K562 (cell line): ENCODE results near the gene LRP4. TPM values are rescaled to one million over a fixed set of nuclear protein-coding genes. Genes with fewer than 3 reads are reported as not detected.

Source experiments
- ARID3A ChIP-seq: IDR thresholded peaks from 2 replicates; pipeline ENCODE4 v1.6.1; 2012; ENCODE audit warnings: low read depth, low read length, improper control_type of control experiment, borderline replicate concordance
- CC2D1A ChIP-seq: fragments of 450-650 bp; IDR thresholded peaks from 2 replicates; pipeline ENCODE4 v1.6.1; 2017; ENCODE audit warnings: mild to moderate bottlenecking
- FOS ChIP-seq: IDR thresholded peaks from 3 replicates; pipeline ENCODE4 v1.6.1; 2011; ENCODE audit not compliant: insufficient read length; ENCODE audit errors: extremely low read depth
- GATA2 ChIP-seq: sonication (generic); formaldehyde crosslinking; IDR thresholded peaks from 2 replicates; pipeline ENCODE4 v1.4.0; 2020; ENCODE audit warnings: mild to moderate bottlenecking, missing genetic modification reagents
- JUNB ChIP-seq: fragments of 450-650 bp; formaldehyde crosslinking; conservative IDR thresholded peaks from 2 replicates; pipeline ENCODE4 v1.4.0; 2020; ENCODE audit warnings: mild to moderate bottlenecking
- MYNN ChIP-seq, 2 experiments: sonication (generic); formaldehyde crosslinking in 1 of 2; IDR thresholded peaks; 2 replicates each; pipeline versions ENCODE4 v1.5.0 to v1.6.1; 2016 to 2020; ENCODE audit warnings: antibody characterized with exemption in 1 of 2, missing genetic modification reagents in 1 of 2
- NFE2 ChIP-seq: IDR thresholded peaks from 2 replicates; pipeline ENCODE4 v1.6.1; 2014; ENCODE audit warnings: antibody characterized with exemption, low read depth
- PRDM10 ChIP-seq: fragments of 450-650 bp; IDR thresholded peaks from 2 replicates; pipeline ENCODE4 v1.6.1; 2018; ENCODE audit not compliant: partially characterized antibody
- TAF7 ChIP-seq: fragments of 450-650 bp; IDR thresholded peaks from 2 replicates; pipeline ENCODE4 v1.6.1; 2016; ENCODE audit warnings: missing genetic modification characterization, missing compliant biosample characterization
- ZNF224 ChIP-seq: sonication (generic); formaldehyde crosslinking; IDR thresholded peaks from 2 replicates; pipeline ENCODE4 v1.8.0; 2022; ENCODE audit warnings: mild to moderate bottlenecking, missing genetic modification reagents
- ZNF239 ChIP-seq: fragments of 250-450 bp; sonication (Bioruptor Pico); IDR thresholded peaks from 2 replicates; pipeline ENCODE4 v1.4.0; 2020; ENCODE audit warnings: mild to moderate bottlenecking
- polyA plus RNA-seq, 8 experiments: library from polyadenylated mRNA; depleted of rRNA in 4 of 8; stranded (reverse) in 5 of 8; unstranded in 3 of 8; fragments of >200 nt; fragmentation: Nextera tagmentation in 2 of 8; fragmentation: Illumina TruSeq in 1 of 8; extraction: Ambion mirVana in 2 of 8; extraction: Trizol in 1 of 8; gene quantifications; 2 replicates each; pipeline versions ENCODE4 v1.2.1 to v1.2.3, GENCODE V29; 2011 to 2014; ENCODE audit warnings: inconsistent platforms in 1 of 8, missing spikeins in 1 of 8
- total RNA-seq, 7 experiments: library from RNA; depleted of rRNA in 6 of 7; stranded (reverse); fragments of >200 nt in 6 of 7; fragmentation: Illumina TruSeq in 2 of 7; extraction: Trizol in 2 of 7; gene quantifications; 2 replicates each; pipeline versions ENCODE4 v1.2.1 to v1.2.3, GENCODE V29; 2011 to 2021; ENCODE audit warnings: low replicate concordance in 1 of 7
- TF ChIP-seq, protein P1 (sequence below): sonication (generic); formaldehyde crosslinking; IDR thresholded peaks from 2 replicates; pipeline ENCODE4 v1.8.0; 2022; ENCODE audit warnings: missing genetic modification reagents, mild to moderate bottlenecking, moderate library complexity, borderline replicate concordance
- TF ChIP-seq, protein P2 (sequence below): fragments of 250-450 bp; sonication (Bioruptor Pico); IDR thresholded peaks from 2 replicates; pipeline ENCODE4 v1.5.0; 2021; ENCODE audit warnings: mild to moderate bottlenecking, borderline replicate concordance

The LRP4 gene
- total and polyA plus RNA-seq, 9 of the 15 experiments (the other 6 are each of a cell fraction or from before 2014, with no cell fraction given), result 0.04 to 0.54 (median 0.10) TPM

DNA sequence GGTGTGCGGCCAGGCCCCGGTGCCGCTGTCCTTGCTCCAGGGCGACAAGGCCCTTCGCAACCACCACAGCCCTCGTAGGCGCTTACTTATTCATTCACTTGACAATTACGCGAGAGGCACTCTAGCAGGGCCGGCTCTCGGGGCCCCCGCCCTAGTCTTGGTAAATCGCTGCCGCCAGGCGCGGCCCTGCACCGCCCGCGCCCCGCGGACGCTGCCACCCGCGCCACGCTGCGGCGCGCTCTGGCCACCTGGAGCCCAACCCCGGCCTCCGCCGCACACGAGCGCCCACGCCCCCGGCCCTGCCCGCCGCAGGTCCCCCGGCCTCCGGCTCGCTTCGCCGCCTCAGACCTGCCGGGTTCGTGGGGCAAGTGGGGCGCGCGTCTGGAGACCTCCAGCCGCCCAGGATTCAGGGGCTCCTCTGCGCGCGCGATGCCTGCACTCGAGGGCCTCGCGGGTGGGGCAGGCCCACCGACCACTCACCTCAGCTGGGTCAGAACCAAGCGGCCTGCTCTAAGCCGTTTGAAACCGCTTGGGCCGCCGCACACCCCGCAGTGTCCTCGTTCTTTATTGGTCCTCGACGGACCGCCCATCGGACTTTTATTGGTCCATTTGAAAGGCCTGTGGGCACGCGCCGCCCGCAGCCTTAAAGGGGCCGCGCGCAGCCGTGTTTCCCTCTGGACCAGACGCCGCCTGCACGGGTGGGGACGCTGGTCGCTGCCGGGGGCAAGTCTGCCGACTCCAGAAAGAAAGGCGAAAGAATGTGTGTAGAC, 72.4 kb downstream of the LRP4 start, which contains the start of gene CKAP5 (continued):
- TF ChIP-seq ARID3A (no peak), PRDM10 (peak; percentile 17), ZNF224 (CRISPR knock-in tag) (no peak), JUNB (CRISPR knock-in tag) (no peak), TAF7 (tag) (0 out of 2 replicates have a peak, but pooled peaks have one; percentile 6), FOS (peak; percentile 96), NFE2 (no peak), GATA2 (no peak), MYNN (IDR thresholded peaks at IDR 0.05) (no peak), MYNN (CRISPR knock-in tag; IDR thresholded peaks at IDR 0.05) (no peak), CC2D1A (peak; percentile 96), ZNF239 (CRISPR knock-in tag) (no peak)
- TF ChIP-seq, protein P1, sequence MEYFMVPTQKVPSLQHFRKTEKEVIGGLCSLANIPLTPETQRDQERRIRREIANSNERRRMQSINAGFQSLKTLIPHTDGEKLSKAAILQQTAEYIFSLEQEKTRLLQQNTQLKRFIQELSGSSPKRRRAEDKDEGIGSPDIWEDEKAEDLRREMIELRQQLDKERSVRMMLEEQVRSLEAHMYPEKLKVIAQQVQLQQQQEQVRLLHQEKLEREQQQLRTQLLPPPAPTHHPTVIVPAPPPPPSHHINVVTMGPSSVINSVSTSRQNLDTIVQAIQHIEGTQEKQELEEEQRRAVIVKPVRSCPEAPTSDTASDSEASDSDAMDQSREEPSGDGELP (CRISPR knock-in tag), result peak; percentile 75
- TF ChIP-seq, protein P2, sequence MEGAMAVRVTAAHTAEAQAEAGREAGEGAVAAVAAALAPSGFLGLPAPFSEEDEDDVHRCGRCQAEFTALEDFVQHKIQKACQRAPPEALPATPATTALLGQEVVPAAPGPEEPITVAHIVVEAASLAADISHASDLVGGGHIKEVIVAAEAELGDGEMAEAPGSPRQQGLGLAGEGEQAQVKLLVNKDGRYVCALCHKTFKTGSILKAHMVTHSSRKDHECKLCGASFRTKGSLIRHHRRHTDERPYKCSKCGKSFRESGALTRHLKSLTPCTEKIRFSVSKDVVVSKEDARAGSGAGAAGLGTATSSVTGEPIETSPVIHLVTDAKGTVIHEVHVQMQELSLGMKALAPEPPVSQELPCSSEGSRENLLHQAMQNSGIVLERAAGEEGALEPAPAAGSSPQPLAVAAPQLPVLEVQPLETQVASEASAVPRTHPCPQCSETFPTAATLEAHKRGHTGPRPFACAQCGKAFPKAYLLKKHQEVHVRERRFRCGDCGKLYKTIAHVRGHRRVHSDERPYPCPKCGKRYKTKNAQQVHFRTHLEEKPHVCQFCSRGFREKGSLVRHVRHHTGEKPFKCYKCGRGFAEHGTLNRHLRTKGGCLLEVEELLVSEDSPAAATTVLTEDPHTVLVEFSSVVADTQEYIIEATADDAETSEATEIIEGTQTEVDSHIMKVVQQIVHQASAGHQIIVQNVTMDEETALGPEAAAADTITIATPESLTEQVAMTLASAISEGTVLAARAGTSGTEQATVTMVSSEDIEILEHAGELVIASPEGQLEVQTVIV (CRISPR knock-in tag), result no peak
